Mucosa of stomach (tissue), 1 donor: ENCODE data around the gene CD63.

Source experiments
- H3K27me3 ChIP-seq: one replicate; pipeline ENCODE4 v1.7.0; 2013; ENCODE audit warnings: mild to moderate bottlenecking, low read length; ENCODE audit not compliant: control insufficient read depth, insufficient read depth
- H3K36me3 ChIP-seq: one replicate; pipeline ENCODE4 v1.7.0; 2013; ENCODE audit warnings: low read length; ENCODE audit not compliant: control insufficient read depth, insufficient read depth
- H3K4me1 ChIP-seq: one replicate; pipeline ENCODE4 v1.7.0; 2013; ENCODE audit warnings: mild to moderate bottlenecking, low read length; ENCODE audit not compliant: control insufficient read depth, insufficient read depth
- H3K4me3 ChIP-seq: one replicate; pipeline ENCODE4 v1.7.0; 2013; ENCODE audit warnings: low read length
- H3K9ac ChIP-seq: one replicate; pipeline ENCODE4 v1.7.0; 2013; ENCODE audit warnings: mild to moderate bottlenecking, low read length, moderate library complexity
- H3K9me3 ChIP-seq: one replicate; pipeline ENCODE4 v1.7.0; 2013; ENCODE audit warnings: mild to moderate bottlenecking, low read length, moderate library complexity; ENCODE audit not compliant: control insufficient read depth
- donor health status: Pancreatic carcinoma.

CD63 gene

GRCh38 chr12:55736780-55737580 is 8.2 kb upstream of the CD63 start:
- Histone ChIP-seq H3K9me3 (no peaks in the 10 kb centered on the region), H3K36me3 (no peaks in the 10 kb centered on the region), H3K4me3 (no peak overlapping the region), H3K4me1 (peaks cover 14% of the 10 kb centered on the region), H3K27me3 (peaks cover 4% of the 10 kb centered on the region), H3K9ac (no peak overlapping the region)

DNA sequence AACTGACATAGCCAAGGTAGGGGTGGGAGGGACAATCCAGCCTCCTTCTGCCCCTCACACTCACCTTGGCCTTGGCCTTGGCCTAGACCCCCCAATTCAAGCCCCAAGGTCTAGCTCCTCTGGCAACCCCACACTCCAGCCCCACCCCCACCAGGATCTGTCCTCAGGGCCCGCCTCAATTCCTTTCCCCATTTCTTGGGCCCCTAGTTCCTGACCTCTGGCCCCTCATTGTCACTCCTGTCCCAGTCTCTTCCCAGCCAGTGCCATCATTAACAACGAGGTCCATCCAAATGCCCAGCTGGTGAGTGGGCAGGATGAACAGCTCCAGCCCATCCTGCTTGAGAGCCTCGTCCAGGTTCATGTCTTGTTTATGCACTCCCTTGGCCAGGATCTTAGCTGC is 7.3 kb upstream of the CD63 start:
- Histone ChIP-seq H3K9me3 (no peaks in the 10 kb centered on the region), H3K4me1 (peaks cover 14% of the 10 kb centered on the region), H3K27me3 (no peaks in the 10 kb centered on the region), H3K9ac (no peak overlapping the region), H3K36me3 (no peaks in the 10 kb centered on the region), H3K4me3 (no peak overlapping the region)

DNA sequence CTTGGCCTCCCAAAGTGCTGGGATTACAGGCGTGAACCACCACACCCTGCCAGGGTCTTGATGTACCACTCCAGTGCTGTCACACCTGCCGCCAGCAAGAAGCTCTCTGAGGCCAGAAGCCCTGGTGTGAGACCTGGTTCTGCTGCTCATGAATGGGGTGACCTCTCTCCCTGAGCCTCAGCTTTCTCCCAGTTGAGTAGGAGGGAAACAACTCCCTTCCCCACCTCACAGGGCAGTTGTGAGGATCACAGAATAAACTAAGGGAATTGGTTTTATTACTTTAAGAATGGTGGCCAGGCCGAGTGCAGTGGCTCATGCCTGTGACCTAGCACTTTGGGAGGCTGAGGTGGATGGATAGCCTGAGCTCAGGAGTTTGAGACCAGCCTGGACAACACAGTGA is 5.8 kb upstream of the CD63 start:
- Histone ChIP-seq H3K4me1 (peaks cover 24% of the 10 kb centered on the region), H3K27me3 (no peaks in the 10 kb centered on the region), H3K9ac (no peak overlapping the region), H3K36me3 (no peaks in the 10 kb centered on the region), H3K4me3 (no peak overlapping the region), H3K9me3 (no peaks in the 10 kb centered on the region)

DNA sequence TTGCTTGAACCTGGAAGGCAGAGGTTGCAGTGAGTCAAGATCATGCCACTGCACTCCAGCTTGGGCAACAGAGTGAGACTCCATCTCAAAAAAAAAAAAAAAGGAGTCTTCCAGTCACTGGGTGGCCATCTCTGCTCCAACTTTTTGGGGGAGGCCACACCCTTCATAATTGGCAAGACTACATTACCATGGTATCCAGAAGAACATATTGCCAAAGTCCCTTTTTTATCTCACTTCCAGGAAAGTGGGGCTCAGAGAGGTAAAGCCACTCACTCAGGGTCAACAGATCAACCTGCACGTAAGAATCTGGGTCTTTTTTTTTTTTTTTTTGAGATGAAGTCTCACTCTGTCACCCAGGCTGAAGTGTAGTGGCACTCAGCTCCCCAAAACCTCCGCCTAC is 5.0 kb upstream of the CD63 start:
- Histone ChIP-seq H3K36me3 (no peaks in the 10 kb centered on the region), H3K4me1 (peaks cover 29% of the 10 kb centered on the region), H3K9me3 (no peaks in the 10 kb centered on the region), H3K27me3 (no peaks in the 10 kb centered on the region), H3K9ac (no peak overlapping the region), H3K4me3 (no peak overlapping the region)

DNA sequence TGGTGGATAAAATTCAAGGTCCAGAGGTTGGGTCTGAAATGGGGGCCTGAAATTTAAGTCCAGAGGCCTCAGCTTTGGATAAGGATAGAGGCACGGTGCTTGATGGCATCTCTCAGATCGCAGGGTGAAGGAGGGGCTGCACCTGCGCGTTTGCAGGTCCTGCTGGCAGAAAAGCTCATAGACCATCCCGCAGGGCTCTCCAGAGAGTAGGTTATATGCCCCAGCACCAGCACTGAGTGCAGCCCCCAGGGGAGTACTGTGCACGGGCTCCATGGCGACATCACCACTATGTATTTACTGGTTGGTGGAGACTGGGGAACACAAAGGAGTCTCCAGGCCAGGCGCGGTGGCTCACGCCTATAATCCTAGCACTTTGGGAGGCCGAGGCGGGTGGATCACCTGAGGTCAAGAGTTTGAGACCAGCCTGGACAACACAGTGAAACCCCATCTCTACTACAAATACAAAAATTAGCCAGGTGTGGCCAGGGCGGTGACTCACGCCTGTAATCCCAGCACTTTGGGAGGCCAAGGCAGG is 4.3 kb upstream of the CD63 start:
- Histone ChIP-seq H3K27me3 (no peaks in the 10 kb centered on the region), H3K36me3 (no peaks in the 10 kb centered on the region), H3K9me3 (no peaks in the 10 kb centered on the region), H3K9ac (no peak overlapping the region), H3K4me3 (no peak overlapping the region), H3K4me1 (peaks cover 26% of the 10 kb centered on the region)

DNA sequence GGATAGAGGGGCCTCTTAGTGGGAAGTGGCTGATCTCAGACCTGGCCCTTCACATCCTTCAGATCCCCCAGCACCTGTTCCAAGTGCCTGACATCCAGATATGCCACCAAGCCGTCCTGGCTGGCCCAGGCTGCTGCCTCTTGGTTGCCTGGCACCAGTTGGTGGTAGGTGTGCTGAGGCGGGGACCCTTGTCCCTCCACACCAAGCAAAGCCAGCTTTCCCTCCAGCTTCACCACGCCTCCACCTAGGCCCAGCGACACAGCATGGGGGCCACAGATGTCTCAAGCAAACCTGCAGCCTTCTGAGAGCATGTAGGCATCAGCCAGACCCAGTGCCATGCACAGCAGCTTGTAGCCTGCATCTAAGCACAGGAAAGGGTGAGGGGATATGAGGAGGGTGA is 3.5 kb upstream of the CD63 start:
- Histone ChIP-seq H3K9me3 (no peaks in the 10 kb centered on the region), H3K4me1 (peaks cover 26% of the 10 kb centered on the region), H3K9ac (no peak overlapping the region), H3K4me3 (no peak overlapping the region), H3K36me3 (no peaks in the 10 kb centered on the region), H3K27me3 (no peaks in the 10 kb centered on the region)

- H3K4me3 ChIP-seq: peak overlapping the region; percentile 99
- peak overlapping the region; percentile 97 for H3K9ac ChIP-seq
- H3K4me1 ChIP-seq: peaks cover 44% of the 10 kb centered on the region
- H3K27me3 ChIP-seq: no peaks in the 10 kb centered on the region
- no peaks in the 10 kb centered on the region for H3K9me3 ChIP-seq
- H3K36me3 ChIP-seq: peaks cover 19% of the 10 kb centered on the region
Measured at GRCh38 chr12:55729819-55730818, 1.3 kb upstream of the CD63 start.

DNA sequence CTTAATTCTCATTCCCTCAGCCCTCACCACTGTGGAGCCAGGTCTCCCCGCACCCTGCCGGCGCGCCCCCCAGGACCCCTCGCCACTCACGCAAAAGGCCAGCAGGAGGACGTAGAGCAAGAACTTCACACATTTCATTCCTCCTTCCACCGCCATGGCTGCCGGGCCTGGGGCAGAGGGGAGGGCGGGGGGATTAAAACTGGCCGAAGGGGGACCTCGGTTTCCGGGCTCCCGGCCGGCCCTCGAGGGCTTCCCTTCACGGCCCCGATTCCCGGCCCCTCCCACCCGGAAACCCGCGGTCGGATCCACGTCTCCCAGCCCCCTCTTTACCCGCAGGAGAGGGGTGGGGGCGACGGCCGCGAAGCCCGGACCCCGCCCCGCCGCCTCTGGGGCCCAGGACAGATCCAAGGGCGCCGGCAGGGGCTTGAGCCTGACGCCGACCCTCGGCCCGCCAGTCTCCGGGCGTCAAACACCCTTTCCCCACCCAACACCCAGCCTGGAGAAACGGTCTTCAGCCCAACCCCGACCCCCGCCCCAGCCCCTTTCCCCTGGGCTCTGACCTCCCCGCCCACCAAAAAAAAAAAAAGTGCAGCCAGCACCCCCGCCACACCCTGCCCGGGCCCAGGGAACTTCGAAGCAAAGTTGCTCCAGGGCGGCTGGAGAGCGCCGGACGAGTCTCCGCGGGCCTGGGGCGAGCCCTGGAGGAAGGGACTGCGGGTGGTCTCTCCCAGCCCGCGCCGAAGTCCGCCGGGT is 447 bp downstream of the CD63 start:
- H3K36me3 ChIP-seq: peaks cover 31% of the 10 kb centered on the region
- H3K4me3 ChIP-seq: peak overlapping the region; percentile 99
- no peaks in the 10 kb centered on the region for H3K27me3 ChIP-seq
- H3K4me1 ChIP-seq: peaks cover 61% of the 10 kb centered on the region
- H3K9ac ChIP-seq: peak overlapping the region; percentile 97
- no peaks in the 10 kb centered on the region for H3K9me3 ChIP-seq

DNA sequence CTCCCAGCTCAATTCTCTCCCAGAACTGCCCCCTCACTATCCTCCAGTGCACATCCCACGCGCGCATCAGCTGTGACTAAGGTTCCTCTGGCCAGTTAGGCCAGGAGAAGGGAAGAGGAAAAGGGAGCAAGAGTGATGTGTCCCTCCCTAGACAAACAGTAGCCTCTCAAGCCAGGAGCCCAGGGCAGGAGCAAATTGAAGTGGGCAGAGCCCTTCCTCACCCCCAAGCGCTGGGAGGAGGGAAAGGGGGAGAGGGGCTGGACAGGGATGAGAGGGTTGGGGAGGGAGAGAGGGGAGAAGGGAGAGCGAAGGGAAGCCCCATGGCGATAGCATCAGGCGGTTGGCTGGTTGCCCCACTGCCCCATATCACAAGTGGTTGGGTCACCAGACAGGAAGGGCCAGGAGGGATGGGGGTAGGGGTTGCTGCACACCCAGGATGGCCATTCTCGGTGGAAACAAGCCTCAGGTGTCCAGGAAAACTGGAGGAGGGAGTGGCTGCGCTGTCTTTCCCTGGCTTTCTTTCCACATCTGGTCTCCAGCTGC is 1.1 kb downstream of the CD63 start:
- Histone ChIP-seq H3K9ac (peak overlapping the region; percentile 97), H3K4me3 (peak overlapping the region; percentile 95), H3K36me3 (peaks cover 31% of the 10 kb centered on the region), H3K27me3 (no peaks in the 10 kb centered on the region), H3K4me1 (peaks cover 67% of the 10 kb centered on the region), H3K9me3 (no peaks in the 10 kb centered on the region)

DNA sequence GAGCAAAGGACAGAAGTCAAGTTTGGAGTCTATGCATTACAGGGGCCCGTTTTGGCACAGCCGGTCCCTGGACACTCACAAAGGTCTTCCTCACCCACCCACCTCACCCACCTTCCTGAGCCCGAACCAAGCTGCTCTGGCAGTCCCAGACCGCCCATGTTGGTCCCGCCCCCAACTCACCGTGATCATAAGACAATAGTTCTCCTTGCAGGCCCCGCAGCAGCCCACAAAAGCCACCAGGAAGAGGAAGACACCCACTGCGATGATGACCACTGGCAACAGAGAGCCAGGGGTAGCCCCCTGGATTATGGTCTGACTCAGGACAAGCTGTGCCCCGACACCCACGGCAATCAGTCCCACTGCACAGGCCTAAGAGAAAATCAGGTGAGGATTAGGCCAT is 1.8 kb downstream of the CD63 start:
- Histone ChIP-seq H3K36me3 (peaks cover 31% of the 10 kb centered on the region), H3K9me3 (no peaks in the 10 kb centered on the region), H3K9ac (peak overlapping the region; percentile 97), H3K4me3 (peak overlapping the region; percentile 95), H3K27me3 (no peaks in the 10 kb centered on the region), H3K4me1 (peaks cover 72% of the 10 kb centered on the region)

- Histone ChIP-seq H3K27me3 (no peaks in the 10 kb centered on the region), H3K9ac (no peak overlapping the region), H3K9me3 (no peaks in the 10 kb centered on the region), H3K4me3 (no peak overlapping the region), H3K4me1 (peaks cover 84% of the 10 kb centered on the region), H3K36me3 (peaks cover 31% of the 10 kb centered on the region)
Measured at GRCh38 chr12:55725556-55725955, 3.3 kb downstream of the CD63 start.
